ENCODE measurements around the gene INF2. TPM values are rescaled to one million over a fixed set of nuclear protein-coding genes. Genes with fewer than 3 reads are reported as not detected.

INF2 gene
- polyA plus RNA-seq, 1 experiment: 14.9 TPM

- DNase-seq (ENCODE audit: low read depth, low spot score): no peak
- H3K4me3 ChIP-seq (ENCODE audit: low read depth, low read length): no peak overlapping the region
Observed at GRCh38 chr14:104657563-104658324, 31.7 kb upstream of the INF2 start.

GRCh38 chr14:104658325-104658712 is 31.1 kb upstream of the INF2 start:
- Histone ChIP-seq H3K4me3 (ENCODE audit: low read depth, low read length) (no peak overlapping the region), H3K27ac (ENCODE audit: low read depth, low read length) (no peak overlapping the region), H3K27me3 (ENCODE audit: control insufficient read depth, insufficient read depth, low read length) (peaks cover 7% of the 10 kb centered on the region), H3K9me3 (ENCODE audit: control insufficient read depth, insufficient read depth, low read length) (peaks cover 37% of the 10 kb centered on the region)
- no peak for DNase-seq (ENCODE audit: low read depth, low spot score)
- no peak for TF ChIP-seq CTCF (IDR thresholded peaks at IDR 0.05; ENCODE audit: low read depth, low read length)
- POLR2A ChIA-PET: interaction anchor here (0.7 kb wide), 1 partner anchor 19 kb away, joined by 3 read pairs; no protein-coding TSS in a partner anchor
- CTCF ChIA-PET: no interaction called here

More at GRCh38 chr14:104657563-104658324, 31.7 kb upstream of the INF2 start:
- peaks cover 7% of the 10 kb centered on the region for H3K27me3 ChIP-seq (ENCODE audit: control insufficient read depth, insufficient read depth, low read length)
- POLR2A ChIA-PET: interaction anchor here (0.7 kb wide), 1 partner anchor 20 kb away, joined by 3 read pairs; no protein-coding TSS in a partner anchor
- CTCF ChIA-PET: no interaction called here
- no peak for TF ChIP-seq CTCF (IDR thresholded peaks at IDR 0.05; ENCODE audit: low read depth, low read length)
- peaks cover 43% of the 10 kb centered on the region for H3K9me3 ChIP-seq (ENCODE audit: control insufficient read depth, insufficient read depth, low read length)
- H3K27ac ChIP-seq (ENCODE audit: low read depth, low read length): no peak overlapping the region

GRCh38 chr14:104659146-104659545 is 30.3 kb upstream of the INF2 start:
- peaks cover 7% of the 10 kb centered on the region for H3K27me3 ChIP-seq (ENCODE audit: control insufficient read depth, insufficient read depth, low read length)
- no peak for DNase-seq (ENCODE audit: low read depth, low spot score)
- ChIA-PET POLR2A (no interaction called here), CTCF (no interaction called here)
- no peak overlapping the region for H3K4me3 ChIP-seq (ENCODE audit: low read depth, low read length)
- no peak overlapping the region for H3K27ac ChIP-seq (ENCODE audit: low read depth, low read length)
- H3K9me3 ChIP-seq (ENCODE audit: control insufficient read depth, insufficient read depth, low read length): peaks cover 30% of the 10 kb centered on the region
- TF ChIP-seq CTCF (IDR thresholded peaks at IDR 0.05; ENCODE audit: low read depth, low read length): no peak

GRCh38 chr14:104659764-104660523 is 29.5 kb upstream of the INF2 start:
- no peak for DNase-seq (ENCODE audit: low read depth, low spot score)
- Histone ChIP-seq H3K4me3 (ENCODE audit: low read depth, low read length) (no peak overlapping the region), H3K9me3 (ENCODE audit: control insufficient read depth, insufficient read depth, low read length) (peaks cover 30% of the 10 kb centered on the region), H3K27ac (ENCODE audit: low read depth, low read length) (no peak overlapping the region), H3K27me3 (ENCODE audit: control insufficient read depth, insufficient read depth, low read length) (peaks cover 7% of the 10 kb centered on the region)
- TF ChIP-seq CTCF (IDR thresholded peaks at IDR 0.05; ENCODE audit: low read depth, low read length): no peak
- ChIA-PET POLR2A (no interaction called here), CTCF (no interaction called here)

GRCh38 chr14:104660597-104660996 is 28.8 kb upstream of the INF2 start:
- CTCF ChIA-PET: no interaction called here
- POLR2A ChIA-PET: no interaction called here

More at GRCh38 chr14:104660597-104660996, 28.8 kb upstream of the INF2 start:
- no peak for TF ChIP-seq CTCF (IDR thresholded peaks at IDR 0.05; ENCODE audit: low read depth, low read length)
- no peak for DNase-seq (ENCODE audit: low read depth, low spot score)
- Histone ChIP-seq H3K27me3 (ENCODE audit: control insufficient read depth, insufficient read depth, low read length) (peaks cover 7% of the 10 kb centered on the region), H3K4me3 (ENCODE audit: low read depth, low read length) (no peak overlapping the region), H3K9me3 (ENCODE audit: control insufficient read depth, insufficient read depth, low read length) (peaks cover 24% of the 10 kb centered on the region), H3K27ac (ENCODE audit: low read depth, low read length) (no peak overlapping the region)
